ENCODE data around the gene RDH14.
A peak's percentile ranks its signal among the peaks of the same experiment; 100 is the strongest.

RDH14 gene

DNA sequence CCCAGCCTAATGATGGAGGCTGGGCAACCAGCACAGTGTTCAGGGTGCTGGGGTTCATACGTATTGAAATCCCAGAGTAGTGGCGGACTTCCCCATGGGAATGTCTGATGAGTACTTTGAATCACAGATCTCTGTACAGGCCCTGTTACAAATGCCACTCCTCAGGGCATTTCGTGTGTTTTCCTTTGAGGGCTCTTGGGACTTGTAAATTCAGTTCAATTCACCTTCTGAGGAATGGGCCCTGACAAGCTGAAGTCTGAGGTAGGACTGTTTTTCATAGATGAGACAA is 288 bp upstream of the RDH14 start:
- DNase-seq = no peak

DNA sequence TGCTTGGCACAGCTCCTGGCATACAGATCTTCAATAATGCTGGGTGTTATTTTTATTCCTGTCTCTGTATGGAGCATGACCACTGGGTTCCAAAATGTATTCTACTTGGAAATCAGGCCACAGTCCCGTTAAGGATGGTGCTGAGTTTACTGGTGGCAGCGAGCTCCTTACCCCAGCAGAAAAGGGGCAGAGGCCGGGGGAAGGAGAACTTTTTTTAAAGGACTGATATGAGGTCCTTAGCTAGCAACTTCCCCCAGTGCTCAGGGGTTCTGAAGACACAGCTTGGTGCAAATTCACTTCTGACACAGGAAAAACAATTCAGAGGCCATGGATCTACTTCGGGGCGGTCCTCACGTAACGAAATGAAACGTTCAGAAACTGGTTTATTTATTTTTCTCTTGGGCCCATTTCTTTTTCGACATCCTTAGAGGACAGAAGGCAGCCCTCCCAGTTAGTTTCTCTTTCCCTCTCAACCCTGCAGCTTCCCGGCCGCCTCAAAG is 872 bp downstream of the RDH14 start:
- DNase-seq = no peak

DNA sequence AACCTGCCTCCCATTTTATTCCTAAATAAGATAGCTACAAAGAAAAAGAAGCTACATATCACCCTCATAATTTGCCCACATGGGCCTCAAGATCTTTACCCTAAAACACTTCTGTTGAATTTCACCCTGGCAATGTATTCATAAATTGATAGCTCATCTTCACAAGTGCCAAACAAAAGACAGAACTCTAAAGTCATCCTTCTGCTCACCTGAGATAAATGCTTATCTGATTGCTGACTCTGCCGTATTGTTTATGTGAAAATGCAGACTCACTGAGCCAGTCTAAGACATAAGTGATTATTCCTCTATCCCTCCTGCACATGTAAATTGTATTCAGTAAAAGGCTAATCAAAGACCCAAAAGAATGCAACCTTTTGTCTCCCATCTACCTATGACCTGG is 2.0 kb downstream of the RDH14 start:
- no peak for DNase-seq

DNA sequence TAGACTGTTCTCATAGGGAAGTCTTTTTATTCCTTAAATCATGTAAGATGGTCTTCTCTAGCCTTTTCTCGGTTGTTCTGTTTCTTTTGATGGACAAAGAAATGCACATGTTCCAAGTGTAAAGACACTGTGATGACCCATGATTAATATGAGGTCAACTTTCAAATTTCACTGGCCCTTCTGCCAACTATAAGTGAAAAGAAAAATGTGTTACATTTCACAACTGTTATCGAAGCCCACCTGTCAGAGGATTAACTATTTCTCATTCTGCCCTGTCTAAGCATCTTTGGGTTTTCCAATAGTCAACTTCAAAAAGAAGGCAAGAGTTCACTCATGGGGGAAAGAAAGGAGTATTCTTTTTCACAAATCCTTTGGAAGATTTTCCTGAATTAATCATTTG is 3.3 kb downstream of the RDH14 start:
- no peak for DNase-seq

DNA sequence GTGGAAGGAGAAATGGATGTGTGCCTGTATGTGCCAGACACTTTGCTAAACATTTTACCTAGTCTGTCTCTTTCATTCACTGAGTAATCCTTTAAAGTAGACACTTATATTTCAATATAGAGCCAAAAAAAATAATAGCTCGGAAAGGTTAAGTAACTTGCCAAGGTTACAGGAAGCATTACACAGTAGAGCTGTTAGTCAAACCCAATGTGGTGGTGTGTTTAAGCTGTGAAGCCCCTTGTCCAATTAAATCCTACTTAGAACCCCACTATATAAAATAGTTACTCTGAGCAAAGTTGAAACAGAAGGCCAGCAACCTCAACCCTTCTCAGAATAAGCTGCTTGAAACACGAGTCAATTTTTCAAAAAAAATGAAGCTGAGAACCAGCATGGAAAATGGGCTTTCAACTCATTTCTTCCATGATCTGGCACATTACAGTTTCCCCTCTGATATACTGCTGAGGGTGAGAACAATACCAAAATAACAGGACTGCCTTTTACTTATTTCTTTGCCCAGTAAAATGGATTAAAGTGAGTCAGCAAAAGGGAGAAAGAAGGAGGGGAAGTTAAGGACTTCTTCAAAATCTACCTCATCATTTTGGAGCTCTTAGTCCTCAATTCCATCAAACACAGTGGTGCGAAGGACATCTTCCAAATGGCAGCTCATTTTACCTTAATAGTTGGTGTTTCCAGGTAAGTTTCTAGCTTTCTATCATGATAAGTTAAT is 7.9 kb downstream of the RDH14 start:
- DNase-seq = peak; percentile 22

DNA sequence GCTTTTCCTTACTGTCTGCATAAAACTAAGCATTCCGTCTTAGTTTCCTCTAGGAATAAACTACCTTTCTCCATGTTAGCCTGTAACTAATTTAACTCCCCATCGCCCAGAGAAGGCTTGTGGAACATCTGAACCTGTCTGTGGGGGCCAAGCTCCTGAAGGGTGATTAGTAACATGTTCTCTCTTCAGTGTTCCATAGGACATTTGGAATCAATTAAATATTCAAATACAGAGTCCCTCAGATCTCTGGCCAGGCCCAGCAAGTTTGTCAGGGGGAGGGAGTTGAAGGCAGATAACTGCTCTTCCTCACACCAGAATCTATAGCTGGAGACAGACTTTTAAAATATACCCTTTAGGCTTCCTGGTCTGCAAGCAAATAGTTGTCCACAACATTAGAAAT is 8.8 kb downstream of the RDH14 start:
- peak; percentile 51 for DNase-seq

DNA sequence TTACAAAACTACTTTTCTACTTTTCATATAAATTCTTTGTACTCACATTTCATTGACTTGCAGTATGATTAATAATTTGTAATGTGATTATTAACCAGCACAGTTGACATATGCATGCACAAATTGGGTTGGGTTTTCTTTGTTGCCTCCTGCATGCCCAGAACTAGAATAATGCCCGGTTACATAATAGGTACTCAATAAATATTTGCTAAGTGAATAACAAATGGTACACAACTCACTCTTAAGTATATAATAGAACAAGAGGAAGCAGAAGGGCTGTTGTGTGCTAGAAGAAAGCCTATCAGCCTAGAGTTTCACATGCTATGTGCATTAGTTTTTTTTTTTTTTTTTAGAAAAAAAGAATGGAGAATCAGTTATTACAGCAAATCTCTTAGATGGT is 9.3 kb downstream of the RDH14 start:
- no peak for DNase-seq

DNA sequence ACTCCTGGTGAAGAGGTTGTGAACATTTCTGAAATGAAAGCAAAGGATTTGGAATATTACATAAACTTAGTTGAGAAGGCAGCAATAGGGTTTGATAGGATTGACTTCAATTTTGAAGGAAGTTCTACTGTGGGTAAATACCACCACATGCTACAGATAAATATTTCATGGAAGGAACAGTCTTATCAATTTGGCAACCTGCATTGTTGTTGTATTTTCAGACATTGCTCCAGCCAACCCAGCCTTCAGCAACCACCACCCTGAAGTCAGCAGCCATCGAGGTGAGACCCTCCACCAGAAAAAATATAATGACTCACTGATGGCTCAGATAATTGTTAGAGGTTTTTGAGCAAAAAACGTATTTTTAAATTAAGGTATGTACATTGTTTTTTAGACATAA is 10.0 kb downstream of the RDH14 start:
- DNase-seq = no peak

DNA sequence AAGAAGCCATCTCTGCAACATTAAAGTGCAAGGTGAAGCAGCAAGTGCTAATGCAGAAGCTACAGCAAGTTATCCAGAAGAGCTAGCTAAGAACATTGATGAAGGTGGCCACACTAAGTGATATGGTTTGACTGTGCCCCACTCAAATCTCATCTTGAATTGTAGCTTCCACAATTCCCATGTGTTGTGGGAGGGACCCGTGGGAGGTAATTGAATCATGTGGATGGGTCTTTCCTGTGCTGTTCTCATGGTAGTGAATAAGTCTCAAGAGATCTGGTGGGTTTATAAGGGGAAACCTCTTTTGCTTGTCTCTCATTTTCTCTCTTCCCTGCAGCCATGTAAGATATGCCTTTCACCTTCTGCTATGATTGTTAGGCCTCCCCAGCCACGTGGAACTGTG is 11.4 kb downstream of the RDH14 start:
- no peak for DNase-seq

DNA sequence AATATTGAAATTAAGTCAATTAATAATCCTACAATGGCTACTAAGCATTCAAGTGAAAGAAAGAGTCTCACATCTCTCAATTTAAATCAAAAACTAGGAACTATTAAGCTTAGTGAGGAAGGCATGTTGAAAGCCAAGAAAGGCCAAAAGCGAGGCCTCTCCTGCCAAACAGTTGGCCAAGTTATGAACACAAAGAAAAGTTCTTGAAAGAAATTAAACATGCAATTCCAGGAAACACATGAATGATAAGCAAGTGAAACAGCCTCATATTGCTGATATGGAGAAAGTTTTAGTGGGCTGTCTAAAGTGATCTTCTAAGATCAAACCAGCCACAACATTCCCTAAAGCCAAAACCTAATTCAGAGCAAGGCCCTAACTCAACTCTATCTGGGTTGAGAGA is 11.8 kb downstream of the RDH14 start:
- DNase-seq = no peak

DNA sequence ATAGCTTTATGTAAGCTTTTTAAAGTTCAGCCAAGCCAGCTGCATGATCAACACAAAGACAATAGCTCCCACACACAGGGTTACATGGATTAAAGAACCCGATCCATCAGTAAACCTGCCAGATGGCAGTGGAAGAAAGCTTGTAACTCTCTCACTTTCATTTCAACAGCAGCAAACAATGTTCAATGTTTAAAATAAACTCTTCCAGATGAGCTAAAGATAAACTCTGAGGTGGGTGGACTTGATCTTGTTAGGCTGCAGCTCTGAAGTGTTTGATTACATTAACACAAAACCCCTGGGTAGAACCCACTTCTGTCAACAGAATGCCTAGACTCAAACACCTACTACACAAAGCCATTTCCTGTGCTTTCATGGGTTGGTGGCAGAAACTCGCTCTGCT is 13.9 kb downstream of the RDH14 start:
- DNase-seq = no peak

DNA sequence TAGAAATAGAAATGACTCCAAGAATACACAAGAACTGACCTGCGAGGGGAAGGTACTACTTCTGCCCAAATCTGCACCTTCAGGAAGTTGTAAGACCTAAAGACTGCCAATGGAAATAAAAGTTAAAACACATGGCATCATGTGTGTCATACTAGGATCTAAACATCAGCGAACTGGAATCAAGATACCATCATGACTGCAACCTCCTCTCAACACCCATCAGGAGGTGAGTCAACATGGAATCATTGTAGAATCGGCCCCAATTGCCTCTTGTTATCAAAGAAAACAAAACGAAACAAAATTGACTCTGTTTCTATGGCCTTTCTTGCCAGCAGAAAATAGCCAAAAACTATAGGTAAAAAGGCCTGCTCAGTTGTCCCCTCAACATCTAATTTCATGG is 15.1 kb downstream of the RDH14 start:
- peak; percentile 40 for DNase-seq

DNA sequence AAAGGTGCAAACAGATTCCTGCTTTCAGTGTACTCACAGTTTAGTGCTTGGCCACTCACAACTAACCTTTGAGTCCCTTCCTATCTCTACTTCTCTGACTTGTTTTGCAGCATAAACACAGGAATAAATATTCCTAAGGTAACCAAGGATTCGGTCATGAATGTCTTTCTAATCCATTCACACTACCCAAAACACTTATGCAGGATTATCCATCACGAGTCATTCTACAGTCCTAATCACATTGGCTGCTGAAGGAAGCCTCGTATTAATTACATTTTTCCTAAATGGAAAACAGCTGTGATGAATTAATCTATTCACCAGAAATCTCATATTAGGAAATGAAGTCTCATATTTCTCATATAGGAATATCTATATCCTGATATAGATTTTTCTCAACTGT is 16.3 kb downstream of the RDH14 start:
- DNase-seq = no peak

DNA sequence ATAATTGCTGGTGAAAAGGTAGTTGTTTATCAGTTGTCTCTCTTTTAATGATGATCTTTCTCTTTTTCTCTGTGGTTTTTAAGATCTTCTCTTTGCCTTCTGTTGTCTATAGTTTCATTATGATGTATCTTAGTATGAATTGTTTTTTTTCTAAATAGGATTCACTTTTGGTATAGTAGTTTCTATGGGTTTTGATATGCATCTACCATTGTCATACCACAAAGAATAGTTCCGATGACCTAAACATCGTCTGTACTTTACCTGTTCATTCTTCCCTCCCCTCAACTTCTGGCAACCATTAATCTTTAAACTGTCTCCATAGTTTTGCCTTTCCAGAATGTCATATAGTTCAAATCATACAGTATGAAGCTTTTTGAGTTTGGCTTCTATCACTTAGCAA is 19.6 kb downstream of the RDH14 start:
- DNase-seq = no peak

DNA sequence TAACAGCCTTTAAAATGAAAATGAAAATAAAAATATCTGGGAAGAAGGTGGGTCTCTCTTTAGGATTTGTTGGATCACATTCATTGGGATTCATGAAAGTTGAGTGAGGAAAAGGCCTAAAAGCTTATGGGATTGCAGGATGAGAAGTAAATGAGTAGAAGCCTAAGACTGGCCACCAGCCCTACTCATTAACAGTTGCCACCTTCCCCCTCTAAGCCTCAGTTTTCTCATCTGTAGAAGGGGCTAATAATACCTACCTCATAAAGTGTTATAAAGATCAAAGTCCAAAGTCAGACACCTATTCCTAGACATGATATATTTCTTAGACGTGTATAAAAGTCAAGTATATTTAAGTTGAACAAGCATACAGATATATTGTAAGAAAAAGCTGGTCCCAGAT is 23.8 kb downstream of the RDH14 start:
- no peak for DNase-seq

DNA sequence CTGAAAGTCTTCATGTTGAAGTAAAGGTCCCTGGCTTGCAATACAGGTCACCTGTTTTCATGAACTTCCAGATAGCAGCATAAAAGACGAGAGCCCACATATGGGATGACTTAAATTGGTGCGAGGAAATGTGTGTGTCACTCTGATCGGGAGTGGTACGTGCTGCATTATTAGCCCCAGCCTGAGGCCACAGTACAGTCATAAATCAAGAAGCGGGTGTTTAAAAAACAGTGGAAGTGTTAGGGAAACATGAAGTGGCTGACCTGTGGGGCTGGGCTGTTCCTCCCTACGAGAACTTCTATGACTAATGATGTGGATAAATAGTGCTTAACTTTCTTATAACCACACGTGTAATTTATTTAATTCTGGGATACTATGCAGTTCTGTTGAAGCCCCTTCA is 24.4 kb downstream of the RDH14 start:
- peak; percentile 60 for DNase-seq

DNA sequence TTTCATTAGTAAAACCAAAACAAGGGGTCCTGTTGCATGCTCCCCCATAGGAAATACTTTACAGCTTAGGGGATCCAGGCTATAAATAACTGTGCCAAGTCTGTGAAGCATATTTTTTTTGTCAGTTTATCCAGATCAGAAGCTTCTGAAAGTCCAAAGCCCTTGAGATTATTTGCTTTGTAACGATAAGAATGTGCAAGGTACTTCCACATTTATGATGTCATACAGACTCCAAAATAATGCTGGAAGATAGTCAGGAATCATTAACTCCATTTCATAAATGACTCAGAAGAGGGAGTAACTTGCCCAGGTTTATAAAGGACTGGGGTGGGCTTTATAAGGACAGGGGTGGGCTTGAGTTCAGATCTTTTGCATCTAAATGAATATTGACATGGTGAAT is 29.3 kb downstream of the RDH14 start:
- no peak for DNase-seq

DNA sequence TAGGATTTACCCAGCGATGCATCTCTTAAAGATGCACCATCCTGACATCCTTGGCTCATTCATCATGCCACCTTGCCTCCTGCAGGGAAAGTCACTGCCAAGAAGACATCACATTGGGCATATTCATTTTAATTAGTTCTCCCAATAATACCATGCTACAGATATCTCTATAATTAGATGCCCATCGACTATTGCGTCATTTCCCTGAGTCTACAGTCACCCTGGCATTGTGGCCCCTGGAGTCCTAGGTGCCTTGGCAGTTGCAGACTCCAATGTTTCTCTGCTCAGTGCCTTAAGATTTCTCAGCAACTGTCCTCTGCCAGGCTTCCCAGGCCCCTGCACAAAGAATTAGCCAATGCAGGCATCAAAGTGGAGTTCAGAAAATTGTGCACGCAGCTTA is 32.6 kb downstream of the RDH14 start:
- no peak for DNase-seq

DNA sequence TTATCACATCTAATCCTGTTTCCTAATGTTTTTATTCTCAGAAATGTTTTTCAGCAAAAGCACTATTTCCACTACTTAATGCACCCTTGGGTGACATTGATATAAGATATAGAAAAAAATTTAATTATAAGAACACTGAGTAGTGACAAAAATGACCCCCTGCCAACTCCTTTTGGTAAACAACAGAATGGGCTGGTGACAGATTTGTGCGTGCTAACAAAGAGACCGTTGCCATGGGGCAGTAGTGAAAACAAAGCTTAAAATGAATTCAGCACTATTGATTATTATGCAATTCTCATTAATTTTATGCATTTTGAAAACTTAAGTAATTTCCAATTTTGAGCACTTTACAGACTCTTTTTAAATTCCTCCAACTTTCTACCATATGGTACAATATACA is 33.1 kb downstream of the RDH14 start:
- DNase-seq = no peak

DNA sequence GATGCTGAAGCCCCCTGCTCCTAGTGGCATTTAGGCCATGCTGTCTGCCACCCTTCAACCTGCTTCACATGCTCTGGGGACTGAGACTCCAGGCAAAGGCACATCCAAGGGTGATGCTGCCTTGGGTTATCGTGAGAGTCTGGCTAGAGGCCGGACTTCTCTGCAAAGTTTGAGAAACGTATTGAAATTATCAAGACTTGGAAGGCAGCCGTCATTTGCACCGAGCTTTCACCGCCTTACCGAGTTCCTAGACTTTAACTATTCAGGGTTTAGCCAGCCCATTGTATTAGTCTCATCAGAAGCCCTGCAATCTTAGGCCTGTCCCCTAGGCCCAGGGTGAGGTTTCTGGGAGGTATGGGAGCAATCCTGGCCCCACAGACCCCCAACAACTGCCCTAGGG is 34.0 kb downstream of the RDH14 start:
- DNase-seq = peak; percentile 28

DNA sequence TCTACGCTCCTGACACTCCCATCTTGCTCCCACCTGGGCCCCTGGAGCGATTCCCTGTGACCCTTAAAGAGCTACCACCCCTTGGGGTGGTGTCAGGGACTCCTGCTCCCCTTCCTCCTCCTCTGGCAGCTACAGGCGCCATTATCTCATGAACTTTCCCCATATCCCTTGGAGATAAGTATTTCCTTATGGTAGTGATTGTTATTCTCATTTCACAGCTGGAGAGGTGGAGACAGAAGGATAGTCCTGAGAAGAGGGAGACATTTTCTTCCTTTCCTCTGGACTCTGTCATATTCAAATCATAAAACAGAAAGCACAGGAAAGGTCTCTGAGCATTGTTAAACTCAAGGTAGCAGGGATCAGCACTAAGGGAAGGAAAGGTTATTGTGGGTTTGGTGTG is 34.6 kb downstream of the RDH14 start:
- DNase-seq = no peak

DNA sequence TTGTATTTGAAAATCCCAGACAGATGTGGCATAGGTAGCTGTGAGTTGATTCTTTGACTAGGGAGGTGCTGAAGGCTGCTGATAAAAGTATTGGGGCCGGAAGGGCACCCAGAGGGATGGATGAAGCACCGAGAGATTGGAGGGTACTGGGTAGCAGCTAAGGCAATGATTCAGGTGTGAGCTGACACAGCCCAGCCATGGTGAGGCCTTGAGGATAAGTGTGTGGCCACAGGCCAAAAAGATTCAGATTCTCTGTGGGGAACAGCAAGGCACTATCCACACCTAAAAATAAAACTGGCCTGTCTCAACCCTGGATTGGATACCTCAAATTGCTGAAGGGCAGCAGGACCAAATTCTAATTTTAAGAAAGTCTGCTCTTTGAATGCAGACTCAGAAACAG is 35.2 kb downstream of the RDH14 start:
- no peak for DNase-seq

DNA sequence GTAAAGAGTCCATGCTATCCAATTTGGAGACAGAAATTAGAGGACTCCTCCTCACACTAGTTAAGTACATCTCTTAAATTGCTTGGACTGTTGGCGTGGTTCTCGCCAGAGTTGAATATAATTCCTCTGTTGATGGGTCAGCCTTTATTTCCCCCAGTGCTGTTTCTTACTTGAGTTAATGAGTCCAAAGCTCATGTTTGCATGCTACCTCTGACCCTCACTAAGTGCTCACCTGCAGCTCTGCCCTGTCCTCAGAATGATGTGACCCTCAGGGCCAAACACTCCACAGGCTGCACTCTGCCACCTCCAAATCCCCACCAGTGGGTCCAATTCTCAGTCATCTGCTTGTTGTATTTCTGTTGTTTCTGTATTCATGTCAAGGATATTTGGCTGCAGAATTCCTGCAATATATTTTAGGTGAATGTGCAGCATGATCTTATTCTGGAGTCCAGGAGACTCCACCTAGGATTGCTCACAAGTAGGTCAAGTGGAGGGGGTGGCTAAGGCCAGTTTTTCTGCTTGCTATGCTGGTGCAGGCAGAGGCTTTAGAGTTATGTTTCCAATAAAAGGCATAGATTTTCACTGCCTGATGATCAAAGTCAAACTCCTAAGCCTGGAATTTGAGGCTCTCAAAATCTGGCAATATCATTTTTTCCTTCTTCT is 37.8 kb downstream of the RDH14 start:
- DNase-seq = peak; percentile 40

DNA sequence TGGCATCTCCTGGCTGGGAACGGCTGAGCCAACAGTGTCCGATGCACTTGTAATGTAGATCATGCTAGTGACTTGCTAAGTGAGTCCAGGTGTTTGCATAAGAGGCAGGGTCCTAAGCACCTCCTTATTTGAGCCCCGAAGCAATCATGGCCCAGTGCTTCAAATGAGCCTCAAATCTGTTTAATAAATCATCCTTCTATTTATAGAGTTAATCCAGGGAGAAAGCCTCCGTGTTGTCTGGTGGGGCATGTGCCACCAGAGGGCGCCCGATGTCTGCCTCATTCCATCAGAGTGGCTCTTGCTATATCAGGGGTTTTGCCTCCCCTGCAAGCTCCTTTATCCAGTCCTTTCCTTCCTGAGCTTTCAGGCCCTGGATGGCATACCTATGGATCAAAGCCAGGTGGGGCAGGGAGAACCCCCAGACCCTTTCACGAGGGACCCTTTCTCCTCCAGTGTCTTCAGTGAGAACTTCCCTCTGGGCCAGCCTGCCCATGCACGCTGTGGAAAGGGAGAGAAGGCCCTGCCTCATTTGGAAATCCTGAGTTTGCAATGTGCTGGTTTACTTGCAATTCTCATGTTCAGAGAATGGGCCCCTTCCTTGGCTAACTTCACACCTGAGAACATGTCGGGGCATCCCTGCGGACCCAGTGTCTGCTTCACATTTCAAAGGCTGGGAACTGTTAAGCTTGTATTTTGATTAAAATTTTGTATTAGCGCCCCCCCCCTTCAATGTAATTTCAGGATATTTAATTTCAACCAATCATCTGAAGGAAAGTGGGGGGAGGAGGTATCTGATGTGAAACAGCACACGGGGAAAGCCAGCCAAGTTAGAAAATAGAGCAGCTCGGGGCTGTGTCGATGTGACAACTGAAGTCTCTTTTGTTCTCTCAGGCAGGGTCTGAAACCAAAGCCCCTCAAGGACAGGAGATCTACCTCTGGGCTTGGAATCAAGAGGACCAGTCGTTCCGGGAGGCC is 39.7 kb downstream of the RDH14 start:
- peak; percentile 82 for DNase-seq

All from fibroblast of upper back skin (primary cell).